ENCODE data around the gene RGMA. TPM values are rescaled to one million over a fixed set of nuclear protein-coding genes. Genes with fewer than 3 reads are reported as not detected.
A peak's percentile ranks its signal among the peaks of the same experiment; 100 is the strongest.

The RGMA gene
- total RNA-seq, 1 donor from 2014 or later = 0.07 TPM

DNA sequence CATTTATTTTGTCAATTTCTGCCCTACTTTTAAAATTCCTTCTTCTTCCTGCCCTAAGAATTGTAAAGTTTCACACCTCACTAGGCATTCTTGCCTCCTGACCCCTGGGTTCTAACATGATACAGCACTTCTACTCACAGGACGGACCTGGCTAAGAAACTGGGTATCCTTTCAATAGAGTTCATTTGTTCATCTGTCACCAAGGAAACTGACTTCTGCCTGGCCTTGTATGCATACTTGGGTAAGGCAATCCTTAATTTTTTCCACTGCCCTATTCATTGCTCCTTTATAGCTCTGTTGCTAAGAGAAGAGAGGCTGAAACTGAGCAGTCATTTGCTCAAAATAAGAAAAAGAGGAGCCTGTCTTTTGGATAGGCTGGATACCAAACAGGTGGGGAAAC is 3.3 kb downstream of the RGMA start:
- intact Hi-C loops (cut with micrococcal nuclease) = loop anchor here (5.0 to 10.0 kb wide), 2 partner anchors 249 to 1037 kb away; no protein-coding TSS in a partner anchor

DNA sequence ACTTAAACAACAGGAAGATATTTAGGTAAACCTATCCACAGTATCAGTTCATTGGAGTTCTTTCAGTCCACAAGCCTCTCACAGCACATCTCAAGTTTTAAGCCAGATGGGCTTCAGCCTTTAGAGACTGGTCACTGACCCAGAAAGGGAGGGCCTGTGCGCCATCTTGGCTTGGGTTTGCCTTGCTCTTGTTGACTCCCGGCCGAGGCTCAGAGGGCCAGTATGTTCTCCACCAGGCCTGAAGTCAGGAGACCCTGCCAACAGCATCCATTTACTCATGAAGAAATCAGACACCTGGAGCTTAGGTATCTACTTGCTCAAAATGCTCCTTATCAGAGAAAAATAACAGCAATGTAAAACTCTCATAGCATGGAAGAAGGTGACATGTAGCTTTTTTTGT is 6.2 kb downstream of the RGMA start:
- H3K4me1 Mint-ChIP-seq = peaks cover 4% of the 10 kb centered on the region
- H3K27ac Mint-ChIP-seq = no peak overlapping the region

More for the DNA sequence above, 3.3 kb downstream of the RGMA start:
- DNase-seq = no peak
- H3K4me3 Mint-ChIP-seq = no peak overlapping the region
- peaks cover 62% of the 10 kb centered on the region for H3K27me3 Mint-ChIP-seq
- H3K27ac Mint-ChIP-seq = no peak overlapping the region
- no peaks in the 10 kb centered on the region for H3K9me3 Mint-ChIP-seq
- peaks cover 10% of the 10 kb centered on the region for H3K4me1 Mint-ChIP-seq
- peaks cover 2% of the 10 kb centered on the region for H3K36me3 Mint-ChIP-seq (ENCODE audit: low read depth)

DNA sequence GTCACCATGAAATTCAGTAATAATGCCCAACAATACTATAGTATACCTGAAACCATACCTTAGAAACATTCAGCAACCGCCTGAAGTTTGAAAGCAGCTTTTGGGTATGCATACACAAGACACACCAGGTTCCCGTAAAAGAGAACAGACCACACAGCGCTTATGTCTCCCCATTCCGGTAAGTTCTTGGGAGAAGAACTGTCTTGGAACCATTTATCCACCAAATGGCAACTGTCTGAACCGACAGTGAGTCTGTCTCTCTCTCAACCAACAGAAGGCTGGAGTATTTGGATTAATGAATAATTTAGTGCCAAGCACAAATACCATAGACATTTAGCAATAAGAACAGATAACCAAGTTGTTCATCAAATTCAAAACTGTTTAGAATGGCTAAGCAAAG is 7.6 kb downstream of the RGMA start:
- H3K9me3 Mint-ChIP-seq = no peaks in the 10 kb centered on the region
- intact Hi-C loops (cut with micrococcal nuclease) = loop anchor here (10.0 kb wide), 1 partner anchor 253 kb away; no protein-coding TSS in a partner anchor
- H3K36me3 Mint-ChIP-seq (ENCODE audit: low read depth) = no peaks in the 10 kb centered on the region
- peaks cover 52% of the 10 kb centered on the region for H3K27me3 Mint-ChIP-seq
- H3K4me1 Mint-ChIP-seq = no peaks in the 10 kb centered on the region
- no peak for DNase-seq
- no peak overlapping the region for H3K27ac Mint-ChIP-seq
- no peak overlapping the region for H3K4me3 Mint-ChIP-seq

More for the DNA sequence above, 6.2 kb downstream of the RGMA start:
- intact Hi-C loops (cut with micrococcal nuclease) = loop anchor here (10.0 kb wide), 1 partner anchor 252 kb away; no protein-coding TSS in a partner anchor
- Mint-ChIP-seq H3K36me3 (ENCODE audit: low read depth) (peaks cover under 1% of the 10 kb centered on the region), H3K27me3 (peaks cover 55% of the 10 kb centered on the region), H3K4me3 (no peak overlapping the region), H3K9me3 (no peaks in the 10 kb centered on the region)
- no peak for DNase-seq

DNA sequence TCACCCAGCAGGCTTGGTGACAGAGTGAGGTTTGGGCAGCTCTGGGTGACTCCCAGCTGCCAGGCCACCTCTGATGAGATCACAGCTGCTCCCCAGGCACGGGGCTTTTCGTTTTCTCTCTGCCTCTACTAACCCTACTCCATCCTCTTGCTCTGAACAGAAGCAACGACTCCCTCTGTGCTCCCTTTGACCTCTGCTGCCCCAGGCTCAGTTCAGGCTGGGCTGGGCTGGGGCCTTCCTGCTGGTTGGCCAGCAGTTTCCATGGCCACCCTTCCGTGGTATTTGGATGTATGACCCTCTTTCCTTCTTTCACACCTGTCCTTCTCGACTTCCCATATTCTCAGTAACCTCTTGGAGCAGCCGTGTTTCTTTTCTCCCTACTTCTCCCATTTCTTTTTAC is 8.6 kb downstream of the RGMA start:
- DNase-seq = no peak
- H3K4me1 Mint-ChIP-seq = no peaks in the 10 kb centered on the region
- no peak overlapping the region for H3K27ac Mint-ChIP-seq
- no peak overlapping the region for H3K4me3 Mint-ChIP-seq
- no peaks in the 10 kb centered on the region for H3K36me3 Mint-ChIP-seq (ENCODE audit: low read depth)
- no peaks in the 10 kb centered on the region for H3K9me3 Mint-ChIP-seq
- H3K27me3 Mint-ChIP-seq = peaks cover 49% of the 10 kb centered on the region
- intact Hi-C loops (cut with micrococcal nuclease) = loop anchor here (10.0 kb wide), 1 partner anchor 254 kb away; no protein-coding TSS in a partner anchor

DNA sequence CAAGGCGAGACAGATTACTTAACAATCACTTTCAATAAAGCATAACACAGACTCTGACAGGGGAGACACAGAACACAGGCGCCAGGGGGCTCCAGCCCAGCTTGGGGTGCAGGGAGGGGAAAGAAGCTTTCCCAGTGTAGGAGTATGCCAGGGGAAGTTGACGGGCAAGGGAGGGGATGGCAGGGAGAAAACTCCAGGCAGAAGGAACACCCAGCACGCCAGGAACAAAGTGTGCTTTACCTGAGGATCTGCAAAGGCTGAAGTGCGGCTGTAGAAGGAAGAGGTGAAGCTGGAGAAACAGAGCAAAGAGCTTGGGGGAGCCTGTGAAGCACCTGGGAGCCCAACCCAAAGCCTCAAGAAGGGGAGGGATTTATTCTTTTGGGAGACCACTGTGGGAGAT is 12.1 kb downstream of the RGMA start:
- Mint-ChIP-seq H3K9me3 (no peaks in the 10 kb centered on the region), H3K27ac (no peak overlapping the region), H3K4me3 (no peak overlapping the region), H3K36me3 (ENCODE audit: low read depth) (no peaks in the 10 kb centered on the region), H3K4me1 (peaks cover 6% of the 10 kb centered on the region), H3K27me3 (peaks cover 63% of the 10 kb centered on the region)
- intact Hi-C loops (cut with micrococcal nuclease) = no loop called here
- DNase-seq = no peak

DNA sequence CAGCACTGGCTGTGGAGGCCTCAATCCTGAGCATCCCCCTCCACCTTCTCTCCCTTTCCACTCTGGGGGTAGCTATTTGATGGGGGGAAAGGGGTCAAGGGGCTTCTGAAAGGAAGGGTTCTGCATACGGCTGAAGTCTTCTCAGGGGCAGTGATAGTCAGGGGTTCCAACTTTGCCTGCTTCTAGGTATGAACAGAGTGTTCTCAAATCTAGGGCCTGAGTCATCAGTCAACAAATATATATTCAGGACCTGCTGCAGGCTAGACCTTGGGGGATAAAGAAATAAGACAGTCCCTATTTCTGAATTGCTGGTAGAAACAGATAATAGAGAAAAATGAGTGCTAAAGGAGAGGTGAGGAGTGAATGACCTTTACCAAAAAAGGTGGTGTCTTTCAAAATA is 12.8 kb downstream of the RGMA start:
- Mint-ChIP-seq H3K4me1 (peaks cover 7% of the 10 kb centered on the region), H3K4me3 (no peak overlapping the region)
- DNase-seq = no peak

DNA sequence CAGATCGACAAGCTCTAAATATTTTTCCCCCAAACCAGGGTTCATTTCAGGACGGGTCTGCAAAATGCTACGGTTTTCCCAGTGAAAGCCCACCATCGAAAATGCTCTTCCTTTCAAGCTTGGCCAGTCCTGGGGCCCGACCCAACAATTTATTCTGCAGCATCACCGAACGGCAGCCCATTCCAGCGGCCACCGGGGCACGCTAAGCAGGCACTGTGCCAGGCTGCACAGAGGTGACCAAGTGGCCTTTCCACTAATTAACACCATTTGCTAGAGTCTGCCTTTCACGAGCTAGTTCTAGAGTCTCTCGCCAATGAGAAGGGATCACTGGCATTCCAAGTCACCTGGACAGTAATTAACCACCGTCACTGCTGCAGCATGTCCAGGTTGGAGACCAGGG is 14.4 kb downstream of the RGMA start:
- peaks cover 70% of the 10 kb centered on the region for H3K27me3 Mint-ChIP-seq
- H3K4me1 Mint-ChIP-seq = peaks cover 7% of the 10 kb centered on the region
- no peak for DNase-seq
- H3K27ac Mint-ChIP-seq = no peak overlapping the region
- H3K4me3 Mint-ChIP-seq = no peak overlapping the region
- no peaks in the 10 kb centered on the region for H3K36me3 Mint-ChIP-seq (ENCODE audit: low read depth)
- intact Hi-C loops (cut with micrococcal nuclease) = no loop called here
- H3K9me3 Mint-ChIP-seq = no peaks in the 10 kb centered on the region

More for the DNA sequence above, 12.8 kb downstream of the RGMA start:
- Mint-ChIP-seq H3K27me3 (peaks cover 70% of the 10 kb centered on the region), H3K9me3 (no peaks in the 10 kb centered on the region), H3K36me3 (ENCODE audit: low read depth) (no peaks in the 10 kb centered on the region), H3K27ac (no peak overlapping the region)
- intact Hi-C loops (cut with micrococcal nuclease) = no loop called here

DNA sequence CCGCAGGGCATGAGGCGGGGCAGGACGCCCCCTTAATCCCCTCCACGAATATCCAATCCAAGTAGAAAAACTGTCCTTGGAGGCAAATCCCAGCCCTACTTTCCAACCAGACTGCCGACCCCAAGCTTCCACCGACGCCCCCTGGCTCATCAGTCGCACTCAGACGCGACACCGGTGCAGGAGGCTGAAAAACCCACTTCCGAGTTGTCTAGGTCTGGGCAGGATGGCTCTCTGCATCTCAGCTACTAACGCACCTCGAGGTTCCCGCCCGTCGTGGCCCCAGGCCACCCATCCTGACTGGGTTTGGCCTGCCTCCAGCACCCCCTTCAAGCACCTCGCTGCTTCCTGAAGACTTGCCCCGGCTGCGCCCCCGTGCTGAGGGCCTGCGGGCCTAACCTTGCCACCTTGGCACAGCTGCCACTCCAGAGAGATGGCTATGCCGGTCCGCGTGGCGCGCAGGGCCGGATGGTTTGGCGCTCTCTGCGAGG is 15.5 kb downstream of the RGMA start:
- Mint-ChIP-seq H3K4me3 (peak overlapping the region; percentile 75), H3K4me1 (peaks cover 7% of the 10 kb centered on the region), H3K27me3 (peaks cover 68% of the 10 kb centered on the region), H3K36me3 (ENCODE audit: low read depth) (no peaks in the 10 kb centered on the region), H3K9me3 (no peaks in the 10 kb centered on the region), H3K27ac (no peak overlapping the region)
- no peak for DNase-seq
- intact Hi-C loops (cut with micrococcal nuclease) = no loop called here

DNA sequence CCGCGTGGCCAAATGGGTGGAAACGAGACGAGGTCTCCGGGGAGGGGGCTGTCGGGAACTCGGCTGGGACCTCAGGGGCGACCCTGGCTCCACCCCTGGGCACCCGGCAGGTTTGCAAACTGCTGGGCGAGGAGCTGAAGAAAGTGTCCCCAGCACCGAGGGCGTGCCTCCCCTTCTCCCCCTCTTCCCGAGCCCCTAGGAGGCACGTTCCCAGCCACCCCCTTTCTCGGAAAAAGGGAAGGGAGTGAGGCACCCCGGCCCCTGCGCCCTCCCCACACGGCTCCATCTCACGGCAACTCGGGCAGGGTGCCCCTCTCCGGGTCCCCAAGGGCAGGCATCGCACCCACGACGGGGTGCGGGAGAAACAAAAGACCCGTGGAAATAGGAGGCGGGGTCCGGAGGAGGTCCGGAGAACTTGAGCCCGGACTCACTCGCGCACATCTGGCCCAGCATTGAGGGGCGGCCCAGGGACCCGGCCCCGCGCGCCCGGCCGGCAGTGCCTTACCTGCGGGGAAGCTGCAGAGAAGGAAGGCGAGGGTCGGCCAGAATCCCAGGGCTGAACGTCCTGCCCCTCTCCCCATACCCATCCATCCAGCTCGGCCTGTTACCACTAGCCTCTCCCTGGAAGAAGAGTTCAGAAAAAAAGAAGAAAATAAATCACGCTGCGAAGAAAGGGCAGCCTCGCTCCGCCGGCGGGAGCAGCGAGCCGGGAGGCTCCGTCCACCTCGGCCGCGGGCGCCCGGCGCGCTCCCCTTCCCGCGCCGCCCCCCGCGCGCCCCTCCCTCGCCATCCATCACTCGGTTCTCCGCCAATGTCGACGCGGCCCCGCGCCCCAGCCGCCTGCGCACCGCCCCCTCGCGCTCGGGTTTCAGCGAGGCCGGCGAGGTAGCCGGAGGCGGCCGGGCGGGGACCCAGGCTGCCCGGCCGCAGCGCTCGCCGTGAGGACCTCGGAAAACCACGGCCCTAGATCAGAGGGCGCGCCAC is 16.3 kb downstream of the RGMA start:
- H3K4me1 Mint-ChIP-seq = peaks cover 7% of the 10 kb centered on the region
- no peaks in the 10 kb centered on the region for H3K36me3 Mint-ChIP-seq (ENCODE audit: low read depth)
- intact Hi-C loops (cut with micrococcal nuclease) = no loop called here
- no peak for DNase-seq
- peaks cover 62% of the 10 kb centered on the region for H3K27me3 Mint-ChIP-seq
- no peaks in the 10 kb centered on the region for H3K9me3 Mint-ChIP-seq
- peak overlapping the region; percentile 75 for H3K4me3 Mint-ChIP-seq
- no peak overlapping the region for H3K27ac Mint-ChIP-seq

DNA sequence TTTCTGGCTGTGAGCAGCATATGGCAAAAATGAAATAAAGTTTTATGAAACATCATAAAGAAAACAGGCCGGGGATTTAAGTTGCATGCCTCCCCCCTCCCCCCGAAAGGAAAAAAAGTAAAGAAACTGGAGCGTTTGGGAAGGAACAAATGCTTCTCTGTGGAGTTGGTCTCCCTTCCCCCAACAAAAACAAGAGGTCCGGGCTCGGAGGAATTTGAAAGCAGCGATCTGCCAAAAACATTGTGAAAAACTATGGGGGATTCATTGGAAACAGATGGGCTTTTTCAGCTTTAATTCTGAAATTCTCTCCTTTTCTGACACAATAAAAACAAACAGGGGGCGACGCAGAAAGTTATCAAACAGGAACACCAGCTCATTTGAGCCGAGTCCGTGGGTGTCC is 17.0 kb downstream of the RGMA start:
- intact Hi-C loops (cut with micrococcal nuclease) = no loop called here
- Mint-ChIP-seq H3K4me3 (peak overlapping the region; percentile 42), H3K9me3 (no peaks in the 10 kb centered on the region), H3K27me3 (peaks cover 58% of the 10 kb centered on the region), H3K36me3 (ENCODE audit: low read depth) (no peaks in the 10 kb centered on the region), H3K4me1 (peaks cover 7% of the 10 kb centered on the region), H3K27ac (no peak overlapping the region)
- no peak for DNase-seq

DNA sequence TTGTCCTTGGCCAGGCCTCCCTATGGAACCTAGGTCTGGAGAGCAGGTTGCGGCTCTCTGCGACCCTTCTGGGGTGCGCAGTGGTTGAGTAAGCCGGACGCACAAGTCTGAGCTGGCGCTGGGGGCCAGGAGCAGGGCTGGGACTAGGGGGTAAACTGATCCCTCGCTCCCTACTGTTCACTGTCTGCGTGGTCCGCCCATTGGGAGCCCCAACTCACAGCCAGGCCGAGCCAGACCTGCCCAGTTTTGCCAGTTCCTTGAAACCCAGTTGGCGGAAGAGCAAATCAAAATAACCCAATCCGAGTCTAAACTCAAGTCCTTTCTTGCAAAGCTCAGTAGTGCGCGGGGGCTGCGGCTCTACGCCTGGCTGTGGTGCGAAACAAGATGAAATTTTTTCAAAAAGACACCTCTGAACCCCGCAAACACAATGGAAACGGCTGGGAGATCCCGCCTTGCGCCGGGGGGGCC is 17.5 kb downstream of the RGMA start:
- H3K27me3 Mint-ChIP-seq = peaks cover 53% of the 10 kb centered on the region
- H3K4me1 Mint-ChIP-seq = peaks cover 7% of the 10 kb centered on the region
- no peaks in the 10 kb centered on the region for H3K9me3 Mint-ChIP-seq
- H3K4me3 Mint-ChIP-seq = no peak overlapping the region
- intact Hi-C loops (cut with micrococcal nuclease) = no loop called here
- no peak overlapping the region for H3K27ac Mint-ChIP-seq
- DNase-seq = no peak
- H3K36me3 Mint-ChIP-seq (ENCODE audit: low read depth) = no peaks in the 10 kb centered on the region

DNA sequence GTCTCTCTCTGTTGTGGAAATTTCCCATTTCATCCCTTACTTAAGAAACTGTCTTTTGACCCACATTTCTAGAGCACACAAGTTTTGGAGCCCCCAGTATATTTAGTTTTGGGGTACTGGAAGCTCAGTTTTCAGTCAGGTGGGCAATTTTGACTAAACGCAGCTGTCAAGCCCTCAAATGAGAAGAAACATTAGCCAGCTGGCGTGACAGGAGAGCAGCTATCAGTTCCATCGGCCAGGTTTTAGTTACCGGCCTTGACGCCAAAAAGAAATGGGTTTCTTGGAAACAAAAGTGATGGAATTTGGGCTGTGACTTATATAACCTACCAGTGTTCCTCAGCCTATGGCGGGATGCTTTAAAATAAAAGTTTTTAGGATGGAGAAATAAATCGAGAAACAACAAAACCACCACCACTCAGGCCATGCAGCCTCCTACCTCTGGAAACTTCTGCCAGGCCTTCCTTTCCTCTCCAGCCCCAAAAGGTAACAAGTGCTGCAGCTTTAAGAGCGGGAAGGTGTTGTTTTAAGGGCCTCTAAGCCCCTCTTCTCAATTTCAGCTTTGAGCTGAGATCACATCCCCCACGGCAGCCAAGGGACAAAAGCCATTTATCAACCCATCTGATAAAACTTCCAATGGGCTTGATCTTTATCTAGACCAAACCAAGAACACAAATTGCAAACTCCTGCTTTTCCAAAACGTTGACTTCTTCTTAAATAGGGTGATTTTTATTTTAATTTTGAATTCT is 18.3 kb downstream of the RGMA start:
- Mint-ChIP-seq H3K36me3 (ENCODE audit: low read depth) (no peaks in the 10 kb centered on the region), H3K4me3 (no peak overlapping the region), H3K27ac (no peak overlapping the region), H3K27me3 (peaks cover 48% of the 10 kb centered on the region), H3K4me1 (peaks cover 7% of the 10 kb centered on the region), H3K9me3 (no peaks in the 10 kb centered on the region)
- no peak for DNase-seq
- intact Hi-C loops (cut with micrococcal nuclease) = no loop called here

DNA sequence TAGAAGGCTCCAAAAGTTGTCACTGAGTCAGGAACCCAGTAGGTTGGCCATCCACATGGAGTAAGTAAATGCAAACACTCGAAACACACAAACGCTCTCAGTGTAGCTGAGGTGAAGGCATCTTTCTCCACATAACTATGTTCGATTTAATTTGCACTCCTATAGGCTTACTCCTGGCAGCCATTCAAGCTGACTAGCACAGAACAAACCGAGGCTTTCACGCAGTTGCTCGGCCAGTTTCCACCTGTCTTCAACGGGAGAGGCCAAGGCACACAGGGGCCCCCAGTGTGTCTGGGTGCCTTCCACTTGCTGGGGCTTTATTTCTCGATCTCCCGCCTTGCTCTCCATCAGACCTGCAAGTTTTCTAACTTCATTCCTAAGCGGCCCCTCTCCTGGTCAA is 18.9 kb downstream of the RGMA start:
- Mint-ChIP-seq H3K27me3 (peaks cover 44% of the 10 kb centered on the region), H3K4me3 (no peak overlapping the region), H3K36me3 (ENCODE audit: low read depth) (no peaks in the 10 kb centered on the region), H3K27ac (no peak overlapping the region), H3K4me1 (peaks cover 7% of the 10 kb centered on the region), H3K9me3 (no peaks in the 10 kb centered on the region)
- no peak for DNase-seq
- intact Hi-C loops (cut with micrococcal nuclease) = no loop called here

All from activated CD4-positive, alpha-beta T cell treated with anti-CD3 and anti-CD28 coated beads, Interleukin-2, amount 10 ng/mL, durations not matched to agents 24 days and 14 days (primary cell).